ENCODE measurements around the gene FMNL1.

Gene FMNL1

GRCh38 chr17:45296003-45296832 lies 74.5 kb downstream of the FMNL1 start:
- no peak for TF ChIP-seq Cebpa-rat (IDR thresholded peaks at IDR 0.05)
- H3K4me3 ChIP-seq: peak overlapping the region in 2 of 10 experiments; percentile 9 to 19; a peak in 2 of 20 replicates
- H3K36me3 ChIP-seq: peaks cover 0 to 29% (median 8%) of the 10 kb centered on the region in 11 experiments; a peak in 11 of 22 replicates
- H4K20me1 ChIP-seq: peaks cover 0 to 83% (median 55%) of the 10 kb centered on the region in 11 experiments; a peak in 18 of 22 replicates
- no peaks in the 10 kb centered on the region for H3K27me3 ChIP-seq
- peak overlapping the region; percentile 31 to 90 (median 74); a peak in 20 of 22 replicates for H3K27ac ChIP-seq
- H3K4me2 ChIP-seq: peak overlapping the region; percentile 75 to 97 (median 92)
- peak overlapping the region in 9 of 11 experiments; percentile 27 to 69 (median 56); a peak in 15 of 22 replicates for H3K9ac ChIP-seq
- peaks cover 98 to 100% (median 99%) of the 10 kb centered on the region in 10 experiments for H3K4me1 ChIP-seq
- H3K9me3 ChIP-seq (replicated peaks in 1 of 11): no peaks in the 10 kb centered on the region

GRCh38 chr17:45296833-45297124 lies 75.1 kb downstream of the FMNL1 start:
- no peak overlapping the region for H3K4me3 ChIP-seq
- no peak for TF ChIP-seq Cebpa-rat (IDR thresholded peaks at IDR 0.05)
- H3K4me1 ChIP-seq: peaks cover 97 to 100% (median 99%) of the 10 kb centered on the region in 10 experiments
- no peaks in the 10 kb centered on the region for H3K27me3 ChIP-seq
- peak overlapping the region; percentile 31 to 90 (median 71); a peak in 19 of 22 replicates for H3K27ac ChIP-seq
- no peaks in the 10 kb centered on the region for H3K9me3 ChIP-seq (replicated peaks in 1 of 11)
- peak overlapping the region; percentile 75 to 97 (median 86) for H3K4me2 ChIP-seq
- peak overlapping the region in 7 of 11 experiments; percentile 28 to 66 (median 53); a peak in 12 of 22 replicates for H3K9ac ChIP-seq
- peaks cover 0 to 29% (median 8%) of the 10 kb centered on the region in 11 experiments; a peak in 11 of 22 replicates for H3K36me3 ChIP-seq
- H4K20me1 ChIP-seq: peaks cover 0 to 78% (median 52%) of the 10 kb centered on the region in 11 experiments; a peak in 18 of 22 replicates

Measured in BLaER1 treated with 17β-estradiol and CSF1 and Interleukin-3, amounts not matched to agents 10 nM and 100 nM (cell line).